ENCODE measurements around the gene RASSF10.

GRCh38 chr11:12971955-12972354 lies 37.2 kb upstream of the RASSF10 start:
- no peak for TF ChIP-seq GATA2 (IDR thresholded peaks at IDR 0.05; ENCODE audit: low read depth, low read length)
- no peak for TF ChIP-seq GATA3 (IDR thresholded peaks at IDR 0.05; ENCODE audit: low read depth, low read length)
